Measurements from ENCODE around the gene DNTTIP2.

- TF ChIP-seq CTCF (IDR thresholded peaks at IDR 0.05): no peak
- peak; percentile 84 to 93 for TF ChIP-seq POLR2A (IDR thresholded peaks at IDR 0.05)
These were observed at the start of gene DNTTIP2 for GRCh38 chr1:93878889-93879586.

All from adrenal gland (tissue), 5 donors.